ENCODE results near the gene URI1.

DNA sequence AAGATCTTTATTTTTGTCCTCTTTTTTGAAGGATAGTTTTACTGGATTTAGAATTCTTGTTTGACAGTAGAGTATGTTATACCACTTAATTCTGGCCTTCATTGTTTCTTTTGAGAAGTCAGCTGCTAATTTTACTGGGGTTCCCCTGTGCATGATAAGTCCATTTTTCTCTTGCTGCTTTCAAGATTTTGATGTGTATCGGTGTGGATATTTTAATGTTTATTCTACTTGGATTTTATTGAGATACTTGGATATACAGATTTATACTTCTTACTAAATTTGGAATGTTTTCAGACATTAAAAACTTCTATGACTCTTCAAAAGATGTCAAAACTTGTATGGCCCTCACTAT, 86.9 kb downstream of the URI1 start:
- no peak for TF ChIP-seq SPI1 (IDR thresholded peaks at IDR 0.05; ENCODE audit: borderline replicate concordance, low read depth)
- TF ChIP-seq, protein P1, sequence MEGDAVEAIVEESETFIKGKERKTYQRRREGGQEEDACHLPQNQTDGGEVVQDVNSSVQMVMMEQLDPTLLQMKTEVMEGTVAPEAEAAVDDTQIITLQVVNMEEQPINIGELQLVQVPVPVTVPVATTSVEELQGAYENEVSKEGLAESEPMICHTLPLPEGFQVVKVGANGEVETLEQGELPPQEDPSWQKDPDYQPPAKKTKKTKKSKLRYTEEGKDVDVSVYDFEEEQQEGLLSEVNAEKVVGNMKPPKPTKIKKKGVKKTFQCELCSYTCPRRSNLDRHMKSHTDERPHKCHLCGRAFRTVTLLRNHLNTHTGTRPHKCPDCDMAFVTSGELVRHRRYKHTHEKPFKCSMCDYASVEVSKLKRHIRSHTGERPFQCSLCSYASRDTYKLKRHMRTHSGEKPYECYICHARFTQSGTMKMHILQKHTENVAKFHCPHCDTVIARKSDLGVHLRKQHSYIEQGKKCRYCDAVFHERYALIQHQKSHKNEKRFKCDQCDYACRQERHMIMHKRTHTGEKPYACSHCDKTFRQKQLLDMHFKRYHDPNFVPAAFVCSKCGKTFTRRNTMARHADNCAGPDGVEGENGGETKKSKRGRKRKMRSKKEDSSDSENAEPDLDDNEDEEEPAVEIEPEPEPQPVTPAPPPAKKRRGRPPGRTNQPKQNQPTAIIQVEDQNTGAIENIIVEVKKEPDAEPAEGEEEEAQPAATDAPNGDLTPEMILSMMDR (IDR thresholded peaks at IDR 0.05; ENCODE audit: insufficient read depth, low read length): no peak
- no peak for TF ChIP-seq POLR2AphosphoS5 (IDR thresholded peaks at IDR 0.05; ENCODE audit: low read depth)
- TF ChIP-seq GABPA (IDR thresholded peaks at IDR 0.05; ENCODE audit: low read depth): no peak
